GM12878 (cell line): ENCODE results near the gene ATG10. TPM values are rescaled to one million over a fixed set of nuclear protein-coding genes. Genes with fewer than 3 reads are reported as not detected.

Experiments
- ATAC-seq: fragments of 200-7000 bp; cut with Tn5 transposase; 3 replicates; pipeline ENCODE4 v1.9.1; 2020; ENCODE audit warnings: mild to moderate bottlenecking, moderate library complexity
- BruUV-seq: library from RNA; stranded (reverse); fragments of 400-500 nt; replicated peaks from 2 replicates; lab custom pipeline; 2021; lab: Mats Ljungman, UMichigan
- CTCF ChIA-PET: fragments of 300-600 bp; sonication (Branson Sonifier 250); formaldehyde crosslinking; extraction: SDS; loops from one replicate; lab custom pipeline; 2021; ENCODE audit warnings: inconsistent platforms; lab: Yijun Ruan, JAX
- POLR2A ChIA-PET: fragments of 350-600 bp; formaldehyde crosslinking; extraction: SDS; loops from one replicate; lab custom pipeline; 2021; ENCODE audit warnings: inconsistent platforms; lab: Charles Lee
- RAD21 ChIA-PET: fragments of 300-600 bp; sonication (Branson Sonifier 250); formaldehyde crosslinking; loops from one replicate; lab custom pipeline; 2023; ENCODE audit warnings: antibody characterized with exemption; ENCODE audit not compliant: unreplicated experiment; lab: Charles Lee
- SMC1A ChIA-PET: fragments of 300-600 bp; sonication (Branson Sonifier 250); formaldehyde crosslinking; loops from one replicate; lab custom pipeline; 2023; ENCODE audit not compliant: unreplicated experiment, uncharacterized antibody; lab: Charles Lee
- DNase-seq: peaks from one replicate; pipeline ENCODE4 v3.0.0-alpha.2; 2011; ENCODE audit warnings: low read depth, low spot score
- FAIRE-seq: peaks from 3 replicates; lab custom pipeline; 2011; peaks lifted over from hg19 to GRCh38; lab: Jason Lieb, UNC
- H2AFZ ChIP-seq: 2 replicates; pipeline ENCODE4 v1.6.0; 2011; ENCODE audit warnings: low read depth, low read length, control low read depth; ENCODE audit not compliant: control insufficient read depth
- H3K27ac ChIP-seq: 2 replicates; pipeline ENCODE4 v1.5.1; 2011; ENCODE audit warnings: control low read depth; ENCODE audit not compliant: control insufficient read depth, insufficient read depth
- H3K27me3 ChIP-seq, 2 experiments: replicated peaks in 1 of 2; 2 replicates each; pipeline versions ENCODE4 v1.6.0 to v1.6.1; 2011; ENCODE audit warnings: low read length in 1 of 2; ENCODE audit not compliant: control insufficient read depth in 2 of 2, insufficient read depth in 2 of 2
- H3K36me3 ChIP-seq, 2 experiments: 2 replicates each; pipeline ENCODE4 v1.5.1; 2011; ENCODE audit warnings: low read length in 1 of 2; ENCODE audit not compliant: control insufficient read depth in 2 of 2, insufficient read depth in 2 of 2
- H3K4me1 ChIP-seq: 2 replicates; pipeline ENCODE4 v1.6.1; 2011; ENCODE audit warnings: mild to moderate bottlenecking, low read length, moderate library complexity, mixed read lengths; ENCODE audit not compliant: control insufficient read depth, insufficient read depth
- H3K4me2 ChIP-seq: 2 replicates; pipeline ENCODE4 v1.6.0; 2011; ENCODE audit warnings: control low read depth; ENCODE audit not compliant: control insufficient read depth, insufficient read depth
- H3K4me3 ChIP-seq: fragments of 200-600 bp; sonication (generic); 2 replicates; pipeline ENCODE4 v1.5.1; 2016
- H3K79me2 ChIP-seq: 2 replicates; pipeline ENCODE4 v1.6.0; 2011; ENCODE audit warnings: low read length; ENCODE audit not compliant: control insufficient read depth, insufficient read depth
- H3K9ac ChIP-seq: 2 replicates; pipeline ENCODE4 v1.8.0; 2011; ENCODE audit warnings: low read length, control low read depth, mixed read lengths; ENCODE audit not compliant: control insufficient read depth, insufficient read depth
- H3K9me3 ChIP-seq: replicated peaks from 3 replicates; pipeline ENCODE4 v1.5.1; 2011; ENCODE audit warnings: mild to moderate bottlenecking, low read length; ENCODE audit not compliant: control insufficient read depth, insufficient read depth
- H4K20me1 ChIP-seq: 2 replicates; pipeline ENCODE4 v1.6.0; 2011; ENCODE audit not compliant: control insufficient read depth, insufficient read depth
- ASH2L ChIP-seq: fragments of 300-600, 200-600 bp; sonication (generic); IDR thresholded peaks from 2 replicates; pipeline ENCODE4 v1.6.1; 2017; ENCODE audit warnings: low read depth, mild to moderate bottlenecking, borderline replicate concordance
- ATF3 ChIP-seq: IDR thresholded peaks from 2 replicates; pipeline ENCODE4 v1.6.1; 2011; ENCODE audit warnings: low read depth, mild to moderate bottlenecking, low read length, moderate library complexity, borderline replicate concordance; ENCODE audit errors: extremely low read depth
- CBX5 ChIP-seq: sonication (generic); IDR thresholded peaks from 2 replicates; pipeline ENCODE4 v1.6.1; 2016; ENCODE audit warnings: low read depth, moderate library complexity, mild to moderate bottlenecking, inconsistent platforms
- CHD4 ChIP-seq: fragments of 200-600 bp; sonication (generic); IDR thresholded peaks from 2 replicates; pipeline ENCODE4 v1.6.1; 2016; ENCODE audit warnings: mild to moderate bottlenecking
- ESRRA ChIP-seq: IDR thresholded peaks from 2 replicates; pipeline ENCODE4 v1.6.1; 2012; ENCODE audit warnings: mild to moderate bottlenecking, low read length, improper control_type of control experiment
- FOXK2 ChIP-seq: fragments of 450-650 bp; IDR thresholded peaks from 2 replicates; pipeline ENCODE4 v1.6.1; 2017; ENCODE audit warnings: mild to moderate bottlenecking, moderate library complexity
- HDGF ChIP-seq: fragments of 450-650 bp; IDR thresholded peaks from 2 replicates; pipeline ENCODE4 v1.6.1; 2016; ENCODE audit warnings: antibody characterized with exemption
- KDM1A ChIP-seq: fragments of 200-600 bp; sonication (generic); IDR thresholded peaks from 2 replicates; pipeline ENCODE4 v1.6.1; 2016; ENCODE audit warnings: borderline replicate concordance
- MAX ChIP-seq: IDR thresholded peaks from 2 replicates; pipeline ENCODE4 v1.6.1; 2012; ENCODE audit warnings: low read depth, low read length, improper control_type of control experiment
- MTA2 ChIP-seq: fragments of 450-650 bp; IDR thresholded peaks from 2 replicates; pipeline ENCODE4 v1.6.1; 2016; ENCODE audit warnings: low read depth, mild to moderate bottlenecking, moderate library complexity
- PAX8 ChIP-seq: fragments of 450-650 bp; IDR thresholded peaks from 2 replicates; pipeline ENCODE4 v1.6.1; 2017; ENCODE audit warnings: mild to moderate bottlenecking, moderate library complexity
- PRDM15 ChIP-seq: fragments of 450-650 bp; formaldehyde crosslinking; IDR thresholded peaks from 2 replicates; pipeline ENCODE4 v1.4.0; 2020; ENCODE audit warnings: mild to moderate bottlenecking, moderate library complexity
- RB1 ChIP-seq: fragments of 450-650 bp; formaldehyde crosslinking; IDR thresholded peaks from 2 replicates; pipeline ENCODE4 v1.6.1; 2017; ENCODE audit warnings: mild to moderate bottlenecking, borderline replicate concordance
- SUPT20H ChIP-seq: IDR thresholded peaks from 2 replicates; pipeline ENCODE4 v1.6.1; 2011; ENCODE audit warnings: low read depth, mild to moderate bottlenecking, low read length, moderate library complexity, borderline replicate concordance; ENCODE audit not compliant: control insufficient read depth
- WRNIP1 ChIP-seq: IDR thresholded peaks from 2 replicates; pipeline ENCODE4 v1.6.1; 2011; ENCODE audit warnings: low read depth, low read length, improper control_type of control experiment, borderline replicate concordance
- ZNF207 ChIP-seq: fragments of 450-650 bp; IDR thresholded peaks from 2 replicates; pipeline ENCODE4 v1.6.1; 2014; ENCODE audit warnings: antibody characterized with exemption, mild to moderate bottlenecking, borderline replicate concordance
- ZNF274 ChIP-seq: IDR thresholded peaks from one replicate; pipeline ENCODE4 v1.8.0; 2011; ENCODE audit not compliant: insufficient read length, insufficient read depth
- ZNF384 ChIP-seq: IDR thresholded peaks from 2 replicates; pipeline ENCODE4 v1.6.1; 2012; ENCODE audit warnings: low read depth, mild to moderate bottlenecking, low read length, improper control_type of control experiment, borderline replicate concordance
- WGBS: methylation state at CpG from one replicate; pipeline ENCODE4 v1.1.6; 2016; ENCODE audit warnings: low lambda C conversion rate; ENCODE audit not compliant: insufficient replicate concordance, insufficient coverage; ENCODE audit errors: missing lambda C conversion rate; 5-methylcytosine and 5-hydroxymethylcytosine counted together
- in situ Hi-C: fragments of 300-500 bp; cut with MboI; formaldehyde crosslinking; loops from 9 replicates; pipeline ENCODE4 v1.14.3; 2018; ENCODE audit warnings: mixed read lengths
- intact Hi-C: fragments of 100-400 bp; cut with micrococcal nuclease; formaldehyde crosslinking; loops from one replicate; pipeline ENCODE4 v1.14.2; 2022; ENCODE audit not compliant: unreplicated experiment
- polyA plus RNA-seq, 11 experiments: library from polyadenylated mRNA; depleted of rRNA in 4 of 11; unstranded in 6 of 11; stranded (reverse) in 5 of 11; fragments of >200 nt; fragmentation: Nextera tagmentation in 4 of 11; fragmentation: Illumina TruSeq in 1 of 11; extraction: Ambion mirVana in 4 of 11; extraction: Trizol in 1 of 11; gene quantifications; 1 replicate in 1 of 11; 2 replicates in 10 of 11; pipeline versions ENCODE4 v1.2.1 to v1.2.3, GENCODE V29; 2011 to 2016; ENCODE audit warnings: inconsistent platforms in 2 of 11, missing spikeins in 2 of 11, low read depth in 1 of 11
- total RNA-seq, 4 experiments: library from RNA; depleted of rRNA in 3 of 4; stranded (reverse); fragments of >200 nt in 3 of 4; fragmentation: Illumina TruSeq in 1 of 4; extraction: Trizol in 1 of 4; gene quantifications; 2 replicates each; pipeline versions ENCODE4 v1.2.1 to v1.2.3, GENCODE V29; 2013 to 2021

ATG10 gene
- total and polyA plus RNA-seq, 10 of the 15 experiments (the other 5 are each of a cell fraction or from before 2014, with no cell fraction given): 3.8 to 14.4 (median 6.5) TPM

GRCh38 chr5:82178378-82178777 is 206.6 kb downstream of the ATG10 start (continued):
- no peak for TF ChIP-seq WRNIP1
- no peak for TF ChIP-seq MTA2
- no peak for TF ChIP-seq ASH2L
- no peak for TF ChIP-seq RB1

GRCh38 chr5:82182662-82183061 is 210.8 kb downstream of the ATG10 start:
- ChIA-PET CTCF (no interaction called here), SMC1A (interaction anchor here (0.8 to 1.0 kb wide), 2 partner anchors 20 to 674 kb away, joined by 3 read pairs; no protein-coding TSS in a partner anchor), RAD21 (no interaction called here), POLR2A (no interaction called here)
- ATAC-seq (no peak), DNase-seq (no peak), FAIRE-seq (no peak)
- no peak overlapping the region for H3K9ac ChIP-seq
- no peak overlapping the region for H3K4me2 ChIP-seq
- intact Hi-C loops: no loop called here
- no peaks in the 10 kb centered on the region for H3K79me2 ChIP-seq
- TF ChIP-seq ZNF274 (no peak), HDGF (no peak), ATF3 (no peak), KDM1A (no peak), PRDM15 (CRISPR knock-in tag) (no peak), FOXK2 (no peak), SUPT20H (no peak), CBX5 (no peak), PAX8 (no peak), ZNF384 (no peak), MAX (no peak), ZNF207 (no peak), ESRRA (no peak), CHD4 (no peak)
- no peaks in the 10 kb centered on the region for H3K4me1 ChIP-seq
- 95% methylated on average over 2 of the region's 2 CpGs for WGBS
- H3K36me3 ChIP-seq: no peaks in the 10 kb centered on the region
- no peaks in the 10 kb centered on the region for H3K27me3 ChIP-seq
- no peak overlapping the region for H3K4me3 ChIP-seq
- H4K20me1 ChIP-seq: no peaks in the 10 kb centered on the region
- BruUV-seq: no TSS peak
- H3K9me3 ChIP-seq: no peaks in the 10 kb centered on the region; the same call in 2 of the 3 replicates
- no peak overlapping the region for H2AFZ ChIP-seq
- H3K27ac ChIP-seq: no peak overlapping the region
- in situ Hi-C loops: no loop called here
